Nucleus accumbens (tissue), 56 donors: ENCODE results near the gene OGFOD2.

Experiments
- DNase-seq, 56 donors: peaks; one replicate each; lab custom pipeline; 2025; lab: John Stamatoyannopoulos, UW

OGFOD2 gene

GRCh38 chr12:122985338-122986257 lies 10.6 kb downstream of the OGFOD2 start:
- DNase-seq = peak in 1 of 56 donors; percentile 2

GRCh38 chr12:122986258-122986871 lies 11.3 kb downstream of the OGFOD2 start:
- DNase-seq = no peak

GRCh38 chr12:122987086-122987951 lies 12.3 kb downstream of the OGFOD2 start:
- no peak for DNase-seq

GRCh38 chr12:122988036-122988435 lies 13.0 kb downstream of the OGFOD2 start:
- DNase-seq = no peak

GRCh38 chr12:122988612-122989212 lies 13.7 kb downstream of the OGFOD2 start:
- DNase-seq = no peak

- DNase-seq = no peak
Measured at GRCh38 chr12:122989225-122989839, 14.3 kb downstream of the OGFOD2 start.

GRCh38 chr12:122989874-122990419 lies 14.9 kb downstream of the OGFOD2 start:
- no peak for DNase-seq

- DNase-seq = no peak
Measured at GRCh38 chr12:122990561-122990960, 15.5 kb downstream of the OGFOD2 start.

- DNase-seq = no peak
Measured at GRCh38 chr12:122990961-122991622, 16.0 kb downstream of the OGFOD2 start.

GRCh38 chr12:122991623-122992275 lies 16.7 kb downstream of the OGFOD2 start:
- DNase-seq = no peak

- no peak for DNase-seq
Measured at GRCh38 chr12:122992386-122992785, 17.3 kb downstream of the OGFOD2 start.

- no peak for DNase-seq
Measured at GRCh38 chr12:122994140-122994675, 19.2 kb downstream of the OGFOD2 start.

GRCh38 chr12:122994781-122995502 lies 19.9 kb downstream of the OGFOD2 start:
- DNase-seq = no peak

GRCh38 chr12:122995503-122996187 lies 20.6 kb downstream of the OGFOD2 start:
- peak in 10 of 56 donors; percentile 4 to 44 (median 18) for DNase-seq

GRCh38 chr12:122996188-122996601 lies 21.2 kb downstream of the OGFOD2 start:
- no peak for DNase-seq

- no peak for DNase-seq
Measured at GRCh38 chr12:122996621-122997342, 21.7 kb downstream of the OGFOD2 start.
